Measurements from ENCODE around the gene CELA2A.

- TF ChIP-seq CBX2 (IDR thresholded peaks at IDR 0.05; ENCODE audit: borderline replicate concordance, low read depth) (no peak), ZFP36 (IDR thresholded peaks at IDR 0.05; ENCODE audit: borderline replicate concordance, partially characterized antibody) (no peak), CTCF (IDR thresholded peaks at IDR 0.05) (no peak)
Measured at GRCh38 chr1:15443281-15443680, 13.3 kb upstream of the CELA2A start.

All from A549 (cell line).